Spleen (tissue), 7 donors: ENCODE measurements around the gene GRAMD1A.

Source experiments
- POLR2A ChIP-seq, 3 donors: fragments of 450-650 bp; IDR thresholded peaks; one replicate each; pipeline ENCODE4 v1.5.1; 2017; ENCODE audit warnings: antibody characterized with exemption in 3 of 3, mild to moderate bottlenecking in 1 of 3
- TF ChIP-seq, protein P1 (sequence below), 11 experiments: fragments of 200-600 bp in 7 of 11; fragments of 450-650 bp in 4 of 11; sonication (generic) in 4 of 11; IDR thresholded peaks in 8 of 11; conservative IDR thresholded peaks in 3 of 11; 1 replicate in 7 of 11; 2 replicates in 4 of 11; pipeline versions ENCODE4 v1.4.0 to v1.8.0; 2016 to 2021; ENCODE audit warnings: antibody characterized with exemption in 11 of 11, inconsistent platforms in 4 of 11, mild to moderate bottlenecking in 1 of 11
- donor health status: DM: no; HTN: no; CAD: no; lungs with moderate emphysema.
- donor health status: DM: no; HTN: no; CAD: no.
- donor health status: DM: no; HTN: no; CAD: no.

DNA sequence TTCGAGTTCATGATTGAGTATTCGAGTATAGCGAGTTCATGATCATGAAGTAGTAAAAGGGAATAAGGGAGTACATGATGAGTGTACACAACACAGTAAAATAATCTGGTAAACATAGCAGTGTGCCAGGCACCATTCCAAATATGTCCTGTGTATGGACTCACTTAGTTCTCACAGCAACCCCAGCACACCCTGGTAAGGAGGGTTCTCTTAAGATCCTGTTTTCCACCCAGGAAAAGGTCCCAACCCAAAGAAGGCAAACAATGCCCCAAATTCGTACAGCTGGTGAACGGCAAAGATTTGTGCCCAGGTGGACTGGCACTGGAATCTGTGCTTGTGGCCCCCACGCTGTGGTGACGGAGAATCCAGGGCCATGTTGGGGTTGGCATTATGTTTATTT is 62.8 kb downstream of the GRAMD1A start:
- TF ChIP-seq, protein P1, sequence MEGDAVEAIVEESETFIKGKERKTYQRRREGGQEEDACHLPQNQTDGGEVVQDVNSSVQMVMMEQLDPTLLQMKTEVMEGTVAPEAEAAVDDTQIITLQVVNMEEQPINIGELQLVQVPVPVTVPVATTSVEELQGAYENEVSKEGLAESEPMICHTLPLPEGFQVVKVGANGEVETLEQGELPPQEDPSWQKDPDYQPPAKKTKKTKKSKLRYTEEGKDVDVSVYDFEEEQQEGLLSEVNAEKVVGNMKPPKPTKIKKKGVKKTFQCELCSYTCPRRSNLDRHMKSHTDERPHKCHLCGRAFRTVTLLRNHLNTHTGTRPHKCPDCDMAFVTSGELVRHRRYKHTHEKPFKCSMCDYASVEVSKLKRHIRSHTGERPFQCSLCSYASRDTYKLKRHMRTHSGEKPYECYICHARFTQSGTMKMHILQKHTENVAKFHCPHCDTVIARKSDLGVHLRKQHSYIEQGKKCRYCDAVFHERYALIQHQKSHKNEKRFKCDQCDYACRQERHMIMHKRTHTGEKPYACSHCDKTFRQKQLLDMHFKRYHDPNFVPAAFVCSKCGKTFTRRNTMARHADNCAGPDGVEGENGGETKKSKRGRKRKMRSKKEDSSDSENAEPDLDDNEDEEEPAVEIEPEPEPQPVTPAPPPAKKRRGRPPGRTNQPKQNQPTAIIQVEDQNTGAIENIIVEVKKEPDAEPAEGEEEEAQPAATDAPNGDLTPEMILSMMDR (IDR thresholded peaks at IDR 0.05 in 8 of 11, conservative IDR thresholded peaks at IDR 0.05 in 3 of 11), result no peak
- no peak for TF ChIP-seq POLR2A (IDR thresholded peaks at IDR 0.05)
